ENCODE results near the gene FASTKD2. TPM values are rescaled to one million over a fixed set of nuclear protein-coding genes. Genes with fewer than 3 reads are reported as not detected.

Gene FASTKD2
- total and polyA plus RNA-seq, 4 donors, result 21.0 to 58.8 (median 29.8) TPM

DNA sequence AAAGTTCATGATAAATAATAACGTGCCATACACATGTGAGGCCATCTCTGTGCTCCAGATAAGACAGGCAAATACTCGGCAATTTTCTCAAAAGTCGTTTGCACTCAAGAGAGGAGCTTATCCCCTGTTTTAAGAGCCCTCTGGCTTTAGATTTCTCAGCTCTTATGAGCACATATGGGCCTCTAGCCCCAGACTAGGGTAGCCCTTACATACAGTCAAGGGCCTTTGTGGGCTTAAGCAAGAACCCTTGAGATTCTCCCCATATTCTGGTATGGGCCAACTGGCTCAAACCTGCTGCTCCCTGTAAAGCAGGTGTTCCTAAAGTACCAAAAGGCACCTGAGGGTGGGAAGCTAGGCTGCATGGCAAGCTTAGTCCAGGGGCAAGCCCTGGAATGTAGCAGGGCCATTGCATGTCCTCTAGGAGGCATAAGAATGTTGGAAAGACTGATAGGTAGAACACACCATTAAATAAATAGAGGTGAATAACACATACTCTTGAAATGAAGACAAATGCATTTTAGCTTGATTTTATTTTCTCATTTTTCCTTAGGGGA lies 66.1 kb downstream of the FASTKD2 start:
- H3K27ac ChIP-seq (ENCODE audit: low read depth, low read length), result no peak overlapping the region
- H3K36me3 ChIP-seq (ENCODE audit: control insufficient read depth, insufficient read depth, low read length), result no peaks in the 10 kb centered on the region
- no peak overlapping the region for H3K4me3 ChIP-seq (ENCODE audit: low read depth, low read length)
- no peaks in the 10 kb centered on the region for H3K4me1 ChIP-seq (ENCODE audit: control insufficient read depth, insufficient read depth, low read length)
- no peaks in the 10 kb centered on the region for H3K27me3 ChIP-seq (ENCODE audit: control insufficient read depth, insufficient read depth, low read length)
- no peak for DNase-seq (ENCODE audit: low read depth in 4 of 6, low spot score in 6 of 6)
- WGBS (ENCODE audit: insufficient coverage), result 96% methylated on average over 3 of the region's 3 CpGs
- H3K9me3 ChIP-seq (ENCODE audit: control insufficient read depth, insufficient read depth, low read length), result peaks cover 2% of the 10 kb centered on the region

DNA sequence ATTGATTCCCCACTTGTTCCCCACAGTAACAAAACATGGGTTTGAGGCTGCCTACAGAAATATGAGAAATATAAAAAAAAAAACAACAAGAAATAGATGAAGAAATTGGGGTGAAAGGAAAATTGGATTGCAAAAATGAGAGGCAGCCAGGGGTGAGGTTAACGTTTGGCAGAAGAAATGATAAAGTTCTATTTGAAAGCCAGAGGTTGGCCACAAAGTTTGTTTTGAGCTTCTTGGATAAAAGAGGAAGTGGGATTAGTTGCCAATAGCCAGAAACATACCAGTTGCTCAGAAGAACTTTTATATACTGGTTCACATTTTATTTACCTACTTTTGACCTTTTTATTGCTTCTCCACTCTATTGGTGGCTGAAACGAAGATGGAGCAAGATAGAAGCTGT lies 67.5 kb downstream of the FASTKD2 start:
- Histone ChIP-seq H3K27ac (ENCODE audit: low read depth, low read length) (no peak overlapping the region), H3K4me1 (ENCODE audit: control insufficient read depth, insufficient read depth, low read length) (no peaks in the 10 kb centered on the region), H3K36me3 (ENCODE audit: control insufficient read depth, insufficient read depth, low read length) (no peaks in the 10 kb centered on the region), H3K4me3 (ENCODE audit: low read depth, low read length) (no peak overlapping the region), H3K27me3 (ENCODE audit: control insufficient read depth, insufficient read depth, low read length) (no peaks in the 10 kb centered on the region), H3K9me3 (ENCODE audit: control insufficient read depth, insufficient read depth, low read length) (peaks cover 2% of the 10 kb centered on the region)
- WGBS (ENCODE audit: insufficient coverage), result 88% methylated on average over 1 of the region's 2 CpGs
- DNase-seq (ENCODE audit: low read depth in 4 of 6, low spot score in 6 of 6), result no peak

DNA sequence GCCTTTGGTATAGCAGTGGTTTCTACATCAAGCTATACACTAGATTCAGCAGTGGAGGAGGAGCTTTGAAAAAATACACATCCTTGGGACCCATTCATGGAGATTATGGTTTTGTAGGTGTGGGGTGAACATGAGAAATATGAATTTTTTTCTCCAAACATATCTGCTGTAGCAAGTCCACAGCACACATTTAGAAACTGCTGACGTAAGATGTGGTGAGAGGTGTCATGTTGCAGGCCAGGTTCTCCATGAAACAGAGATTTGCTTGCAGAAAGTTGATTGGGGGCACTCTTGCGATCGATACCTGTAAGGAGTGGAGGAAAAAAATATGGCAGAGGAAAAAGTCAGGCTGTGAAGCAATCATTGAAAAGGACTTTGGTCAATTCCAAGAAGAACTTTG lies 67.9 kb downstream of the FASTKD2 start:
- H3K27ac ChIP-seq (ENCODE audit: low read depth, low read length), result no peak overlapping the region
- H3K4me1 ChIP-seq (ENCODE audit: control insufficient read depth, insufficient read depth, low read length), result no peaks in the 10 kb centered on the region
- no peaks in the 10 kb centered on the region for H3K27me3 ChIP-seq (ENCODE audit: control insufficient read depth, insufficient read depth, low read length)
- no peak for DNase-seq (ENCODE audit: low read depth in 4 of 6, low spot score in 6 of 6)
- no peaks in the 10 kb centered on the region for H3K36me3 ChIP-seq (ENCODE audit: control insufficient read depth, insufficient read depth, low read length)
- WGBS (ENCODE audit: insufficient coverage), result 100% methylated on average over 3 of the region's 3 CpGs
- H3K4me3 ChIP-seq (ENCODE audit: low read depth, low read length), result no peak overlapping the region
- peaks cover 2% of the 10 kb centered on the region for H3K9me3 ChIP-seq (ENCODE audit: control insufficient read depth, insufficient read depth, low read length)

DNA sequence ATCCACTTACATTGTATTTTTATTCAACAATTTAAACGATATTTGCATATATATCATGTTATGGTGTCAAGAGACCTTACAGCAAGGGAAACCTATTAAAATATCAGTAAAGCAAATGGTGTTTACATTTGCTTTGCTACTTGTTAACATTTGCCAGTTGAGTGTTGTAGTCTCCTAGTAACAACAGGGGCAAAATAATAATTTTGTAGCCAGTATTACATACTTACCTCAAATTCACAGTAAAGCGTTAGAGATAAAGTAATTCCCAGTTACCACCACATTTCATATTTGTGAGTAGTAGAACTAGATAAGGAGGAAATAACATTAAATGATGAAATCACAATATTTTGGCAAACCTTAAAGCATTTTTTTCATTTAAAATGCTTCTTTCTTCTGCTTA lies 71.3 kb downstream of the FASTKD2 start:
- no peak overlapping the region for H3K4me3 ChIP-seq (ENCODE audit: low read depth, low read length)
- peaks cover 2% of the 10 kb centered on the region for H3K9me3 ChIP-seq (ENCODE audit: control insufficient read depth, insufficient read depth, low read length)
- DNase-seq (ENCODE audit: low read depth in 4 of 6, low spot score in 6 of 6), result peak in 1 of 6 donors; percentile 42
- no peak overlapping the region for H3K27ac ChIP-seq (ENCODE audit: low read depth, low read length)
- no peaks in the 10 kb centered on the region for H3K4me1 ChIP-seq (ENCODE audit: control insufficient read depth, insufficient read depth, low read length)
- no peaks in the 10 kb centered on the region for H3K27me3 ChIP-seq (ENCODE audit: control insufficient read depth, insufficient read depth, low read length)
- H3K36me3 ChIP-seq (ENCODE audit: control insufficient read depth, insufficient read depth, low read length), result no peaks in the 10 kb centered on the region
- no CpG with 5 or more reads among the region's 2 CpGs for WGBS (ENCODE audit: insufficient coverage)

DNA sequence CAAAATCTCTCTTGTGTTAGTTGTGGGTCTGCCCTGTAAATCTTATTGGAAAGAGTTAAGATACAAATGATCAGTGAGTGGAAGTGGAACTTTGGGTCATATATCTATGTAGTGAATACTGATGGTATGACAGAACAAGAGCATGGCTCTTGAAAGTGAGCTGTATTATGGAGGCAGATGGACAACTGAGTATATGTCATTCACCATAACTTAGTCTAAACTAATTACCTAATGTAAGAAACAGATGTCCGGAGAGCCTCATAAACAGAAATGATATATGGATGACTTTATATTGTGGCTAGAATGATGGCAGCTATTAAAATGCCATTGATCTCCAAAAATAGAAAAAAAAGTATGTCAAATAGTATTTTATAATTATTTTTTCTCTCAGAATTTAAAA lies 72.4 kb downstream of the FASTKD2 start:
- no peaks in the 10 kb centered on the region for H3K36me3 ChIP-seq (ENCODE audit: control insufficient read depth, insufficient read depth, low read length)
- no peak overlapping the region for H3K27ac ChIP-seq (ENCODE audit: low read depth, low read length)
- no peak overlapping the region for H3K4me3 ChIP-seq (ENCODE audit: low read depth, low read length)
- H3K4me1 ChIP-seq (ENCODE audit: control insufficient read depth, insufficient read depth, low read length), result no peaks in the 10 kb centered on the region
- H3K27me3 ChIP-seq (ENCODE audit: control insufficient read depth, insufficient read depth, low read length), result no peaks in the 10 kb centered on the region
- no CpG with 5 or more reads among the region's 1 CpG for WGBS (ENCODE audit: insufficient coverage)
- no peak for DNase-seq (ENCODE audit: low read depth in 4 of 6, low spot score in 6 of 6)
- peaks cover 2% of the 10 kb centered on the region for H3K9me3 ChIP-seq (ENCODE audit: control insufficient read depth, insufficient read depth, low read length)

DNA sequence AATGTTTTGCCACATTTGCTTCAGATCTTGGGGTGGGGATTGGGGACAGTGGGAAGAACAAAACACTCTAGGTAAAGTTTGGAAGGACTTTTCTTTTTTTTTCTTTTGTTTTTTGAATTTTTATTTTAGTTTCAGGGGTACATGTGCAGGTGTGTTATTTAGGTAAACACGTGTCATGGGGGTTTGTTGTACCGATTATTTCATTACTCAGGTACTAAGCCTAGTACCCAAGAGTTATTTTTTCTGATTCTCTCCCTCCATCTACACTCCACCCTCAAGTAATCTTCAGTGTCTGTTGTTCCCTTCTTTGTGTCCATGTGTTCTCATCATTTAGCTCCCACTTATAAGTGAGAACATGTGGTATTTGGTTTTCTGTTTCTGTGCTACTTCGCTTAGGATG lies 73.3 kb downstream of the FASTKD2 start:
- H3K36me3 ChIP-seq (ENCODE audit: control insufficient read depth, insufficient read depth, low read length), result no peaks in the 10 kb centered on the region
- no peaks in the 10 kb centered on the region for H3K27me3 ChIP-seq (ENCODE audit: control insufficient read depth, insufficient read depth, low read length)
- H3K27ac ChIP-seq (ENCODE audit: low read depth, low read length), result no peak overlapping the region
- H3K9me3 ChIP-seq (ENCODE audit: control insufficient read depth, insufficient read depth, low read length), result peaks cover under 1% of the 10 kb centered on the region
- H3K4me3 ChIP-seq (ENCODE audit: low read depth, low read length), result no peak overlapping the region
- WGBS (ENCODE audit: insufficient coverage), result no CpG with 5 or more reads among the region's 3 CpGs
- no peaks in the 10 kb centered on the region for H3K4me1 ChIP-seq (ENCODE audit: control insufficient read depth, insufficient read depth, low read length)
- DNase-seq (ENCODE audit: low read depth in 4 of 6, low spot score in 6 of 6), result no peak

DNA sequence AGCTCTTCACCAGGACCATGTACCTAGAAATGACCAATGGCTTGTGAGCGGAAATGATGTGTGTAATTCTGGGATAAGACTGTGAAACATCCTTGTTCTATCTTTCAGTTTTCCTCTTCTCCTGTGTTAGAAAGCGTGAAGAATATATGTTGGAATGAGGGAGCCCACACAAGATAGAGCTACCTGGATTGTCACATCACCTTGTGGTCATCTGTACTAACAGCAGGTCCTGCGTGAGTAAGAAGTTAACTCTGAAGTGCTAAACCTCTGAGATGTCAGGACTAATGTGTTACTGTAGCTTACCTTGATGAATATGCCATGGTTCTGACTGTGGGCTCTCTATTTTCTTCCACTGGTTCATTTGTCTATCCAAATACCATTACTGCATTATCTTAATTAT lies 75.6 kb downstream of the FASTKD2 start:
- Histone ChIP-seq H3K27me3 (ENCODE audit: control insufficient read depth, insufficient read depth, low read length) (no peaks in the 10 kb centered on the region), H3K27ac (ENCODE audit: low read depth, low read length) (no peak overlapping the region), H3K4me3 (ENCODE audit: low read depth, low read length) (no peak overlapping the region), H3K4me1 (ENCODE audit: control insufficient read depth, insufficient read depth, low read length) (no peaks in the 10 kb centered on the region), H3K36me3 (ENCODE audit: control insufficient read depth, insufficient read depth, low read length) (no peaks in the 10 kb centered on the region), H3K9me3 (ENCODE audit: control insufficient read depth, insufficient read depth, low read length) (no peaks in the 10 kb centered on the region)
- DNase-seq (ENCODE audit: low read depth in 4 of 6, low spot score in 6 of 6), result no peak
- WGBS (ENCODE audit: insufficient coverage), result no CpG with 5 or more reads among the region's 3 CpGs

Small RNA genes lying within 50 kb of the gene (small RNA-seq; reads per million reads assigned to genes)
- not detected for gene MIR3130-2 (ENCODE audit: low replicate concordance)

Other genes starting within 250 kb of the FASTKD2 start
- not detected for gene FAM237A, start 123.1 kb upstream of the FASTKD2 start, total RNA-seq
- gene FAM237A, start 123.1 kb upstream of the FASTKD2 start, polyA plus RNA-seq (ENCODE audit: insufficient read length in 2 of 2), result under 1 TPM in 1 of 2 donors, not detected in 1; 0.36 TPM
- gene DYTN, start 47.2 kb upstream of the FASTKD2 start, total RNA-seq, result not detected
- gene DYTN, start 47.2 kb upstream of the FASTKD2 start, polyA plus RNA-seq (ENCODE audit: insufficient read length in 2 of 2), result not detected
- 10 to 100 TPM in 1 of 2 donors, 1 to 10 TPM in 1; 6.7 to 14.4 TPM for gene MDH1B, start 278 bp upstream of the FASTKD2 start, total RNA-seq
- gene MDH1B, start 278 bp upstream of the FASTKD2 start, polyA plus RNA-seq (ENCODE audit: insufficient read length in 2 of 2), result 1 to 10 TPM; 6.2 to 6.5 TPM
- under 1 TPM; 0.33 to 0.40 TPM for gene CPO, start 173.9 kb downstream of the FASTKD2 start, total RNA-seq
- under 1 TPM; 0.35 to 0.53 TPM for gene CPO, start 173.9 kb downstream of the FASTKD2 start, polyA plus RNA-seq (ENCODE audit: insufficient read length in 2 of 2)